Smooth muscle cell of the brain vasculature (primary cell): Measurements from ENCODE around the gene MSX2.
A peak's percentile ranks its signal among the peaks of the same experiment; 100 is the strongest.

Source experiments
- DNase-seq: peaks from one replicate; pipeline ENCODE4 v3.0.0-alpha.2; 2012; ENCODE audit warnings: low read depth, low spot score

Gene MSX2

GRCh38 chr5:174724484-174725260 is at the start of gene MSX2:
Gene MSX2, plus strand, starts transcription at chr5:174724582. Its CDS starts 78 bp downstream, at chr5:174724660.
- peak; percentile 61 for DNase-seq

GRCh38 chr5:174675110-174675509 is 49.3 kb upstream of the MSX2 start:
- no peak for DNase-seq

- no peak for DNase-seq
Measured at GRCh38 chr5:174675916-174676315, 48.5 kb upstream of the MSX2 start.

GRCh38 chr5:174678107-174678506 is 46.3 kb upstream of the MSX2 start:
- no peak for DNase-seq

- no peak for DNase-seq
Measured at GRCh38 chr5:174680901-174681565, 43.3 kb upstream of the MSX2 start.

GRCh38 chr5:174687503-174687902 is 36.9 kb upstream of the MSX2 start:
- DNase-seq: no peak

- DNase-seq: no peak
Measured at GRCh38 chr5:174688441-174689354, 35.7 kb upstream of the MSX2 start.

GRCh38 chr5:174690271-174690670 is 34.1 kb upstream of the MSX2 start:
- no peak for DNase-seq

- DNase-seq: no peak
Measured at GRCh38 chr5:174692381-174692780, 32.0 kb upstream of the MSX2 start.

- no peak for DNase-seq
Measured at GRCh38 chr5:174692982-174693422, 31.4 kb upstream of the MSX2 start.

- DNase-seq: no peak
Measured at GRCh38 chr5:174693697-174694385, 30.5 kb upstream of the MSX2 start.

GRCh38 chr5:174694611-174695010 is 29.8 kb upstream of the MSX2 start:
- no peak for DNase-seq

GRCh38 chr5:174698156-174698555 is 26.2 kb upstream of the MSX2 start:
- no peak for DNase-seq

GRCh38 chr5:174699131-174699530 is 25.3 kb upstream of the MSX2 start:
- DNase-seq: no peak

GRCh38 chr5:174706997-174707572 is 17.3 kb upstream of the MSX2 start:
- DNase-seq: no peak

GRCh38 chr5:174707671-174708070 is 16.7 kb upstream of the MSX2 start:
- no peak for DNase-seq

- no peak for DNase-seq
Measured at GRCh38 chr5:174708476-174709207, 15.7 kb upstream of the MSX2 start.

- no peak for DNase-seq
Measured at GRCh38 chr5:174714751-174715150, 9.6 kb upstream of the MSX2 start.

GRCh38 chr5:174715804-174716203 is 8.6 kb upstream of the MSX2 start:
- DNase-seq: no peak

- DNase-seq: no peak
Measured at GRCh38 chr5:174717826-174718455, 6.4 kb upstream of the MSX2 start.
